DND-41 (cell line): ENCODE measurements around the gene GRAP2.

ENCODE experiments used
- ATAC-seq: fragments of 200-7000 bp; cut with Tn5 transposase; 3 replicates; pipeline ENCODE4 v1.9.1; 2021; ENCODE audit warnings: low read depth; ENCODE audit not compliant: insufficient read depth
- DNase-seq: peaks from one replicate; pipeline ENCODE4 v3.0.0-alpha.2; 2020
- H2AFZ ChIP-seq: 2 replicates; pipeline ENCODE4 v1.6.0; 2012; ENCODE audit warnings: low read depth, low read length
- H3K27ac ChIP-seq: 2 replicates; pipeline ENCODE4 v1.5.1; 2012; ENCODE audit warnings: low read length, inconsistent platforms
- H3K27me3 ChIP-seq: fragments of 200-600 bp; sonication (generic); 2 replicates; pipeline ENCODE4 v1.6.0; 2012; ENCODE audit warnings: low read length, mild to moderate bottlenecking, inconsistent platforms; ENCODE audit not compliant: insufficient read depth, poor library complexity
- H3K36me3 ChIP-seq: 2 replicates; pipeline ENCODE4 v1.5.1; 2012; ENCODE audit warnings: low read length, inconsistent platforms; ENCODE audit not compliant: insufficient read depth
- H3K4me1 ChIP-seq: 2 replicates; pipeline ENCODE4 v1.5.1; 2012; ENCODE audit warnings: mild to moderate bottlenecking, low read length; ENCODE audit not compliant: insufficient read depth
- H3K4me2 ChIP-seq: 2 replicates; pipeline ENCODE4 v1.6.0; 2012; ENCODE audit warnings: mild to moderate bottlenecking, moderate library complexity, low read length, inconsistent platforms; ENCODE audit not compliant: insufficient read depth
- H3K4me3 ChIP-seq, 2 experiments: fragments of 200-600 bp in 1 of 2; shearing (Covaris generic) in 1 of 2; 2 replicates each; pipeline ENCODE4 v1.5.1; 2012 to 2016; ENCODE audit warnings: inconsistent platforms in 2 of 2, low read length in 2 of 2, mild to moderate bottlenecking in 2 of 2, low read depth in 1 of 2, moderate library complexity in 1 of 2
- H3K79me2 ChIP-seq: 2 replicates; pipeline ENCODE4 v1.6.0; 2012; ENCODE audit warnings: low read length, inconsistent platforms; ENCODE audit not compliant: insufficient read depth
- H3K9ac ChIP-seq: 2 replicates; pipeline ENCODE4 v1.6.0; 2012; ENCODE audit warnings: low read depth, mild to moderate bottlenecking, inconsistent platforms, low read length, moderate library complexity
- H3K9me3 ChIP-seq: 2 replicates; pipeline ENCODE4 v1.5.1; 2012; ENCODE audit warnings: low read length, moderate library complexity, mild to moderate bottlenecking, inconsistent platforms; ENCODE audit not compliant: insufficient read depth, severe bottlenecking
- H4K20me1 ChIP-seq: 2 replicates; pipeline ENCODE4 v1.6.0; 2012; ENCODE audit warnings: low read length; ENCODE audit not compliant: insufficient read depth
- CTCF ChIP-seq: IDR thresholded peaks from 2 replicates; pipeline ENCODE4 v1.5.1; 2012; ENCODE audit warnings: borderline replicate concordance, low read length, moderate library complexity, mild to moderate bottlenecking; ENCODE audit not compliant: poor library complexity, severe bottlenecking; ENCODE audit errors: extremely low read depth
- EZH2 ChIP-seq: IDR thresholded peaks from 3 replicates; pipeline ENCODE4 v1.6.1; 2012; ENCODE audit warnings: borderline replicate concordance, low read depth, mild to moderate bottlenecking, moderate library complexity, low read length, inconsistent platforms; ENCODE audit not compliant: severe bottlenecking

Gene GRAP2

GRCh38 chr22:39908136-39908535 lies 7.3 kb downstream of the GRAP2 start:
- ATAC-seq: no peak
- Histone ChIP-seq H3K27me3 (no peaks in the 10 kb centered on the region), H2AFZ (no peak overlapping the region), H3K4me3 (no peak overlapping the region), H3K79me2 (peaks cover 97% of the 10 kb centered on the region), H3K27ac (no peak overlapping the region), H3K4me2 (0 out of 2 replicates have a peak overlapping the region, but pooled peaks have one; percentile 7), H3K4me1 (peaks cover 34% of the 10 kb centered on the region), H3K9me3 (no peaks in the 10 kb centered on the region), H4K20me1 (peaks cover 8% of the 10 kb centered on the region; the same call in 1 of the 2 replicates), H3K9ac (no peak overlapping the region), H3K36me3 (no peaks in the 10 kb centered on the region; the same call in 1 of the 2 replicates)
- TF ChIP-seq EZH2 (no peak), CTCF (no peak)
- DNase-seq: no peak

GRCh38 chr22:39908737-39909136 lies 7.9 kb downstream of the GRAP2 start:
- Histone ChIP-seq H4K20me1 (peaks cover 8% of the 10 kb centered on the region; the same call in 1 of the 2 replicates), H3K9ac (no peak overlapping the region), H3K9me3 (no peaks in the 10 kb centered on the region), H2AFZ (no peak overlapping the region), H3K4me1 (peaks cover 28% of the 10 kb centered on the region), H3K79me2 (peaks cover 97% of the 10 kb centered on the region), H3K4me3 (no peak overlapping the region), H3K36me3 (no peaks in the 10 kb centered on the region; the same call in 1 of the 2 replicates), H3K27ac (0 out of 2 replicates have a peak overlapping the region, but pooled peaks have one; percentile 28), H3K27me3 (no peaks in the 10 kb centered on the region), H3K4me2 (no peak overlapping the region)
- DNase-seq (no peak), ATAC-seq (no peak; the same call in 2 of the 3 replicates)
- no peak for TF ChIP-seq CTCF
- no peak for TF ChIP-seq EZH2

- Histone ChIP-seq H3K4me3 (no peak overlapping the region), H3K9me3 (no peaks in the 10 kb centered on the region), H4K20me1 (peaks cover 8% of the 10 kb centered on the region; the same call in 1 of the 2 replicates), H2AFZ (no peak overlapping the region), H3K27ac (no peak overlapping the region), H3K4me1 (peaks cover 9% of the 10 kb centered on the region; the same call in 1 of the 2 replicates), H3K4me2 (no peak overlapping the region), H3K36me3 (no peaks in the 10 kb centered on the region; the same call in 1 of the 2 replicates), H3K27me3 (no peaks in the 10 kb centered on the region), H3K9ac (no peak overlapping the region), H3K79me2 (peaks cover 94% of the 10 kb centered on the region)
- DNase-seq (no peak), ATAC-seq (no peak)
- TF ChIP-seq EZH2 (no peak), CTCF (no peak)
These were observed 10.2 kb downstream of the GRAP2 start for GRCh38 chr22:39910876-39911613.
